SK-N-MC (cell line): ENCODE data around the gene PGGHG.
A peak's percentile ranks its signal among the peaks of the same experiment; 100 is the strongest.
"Not testable (repeated sequence)": the region's sequence is repeated elsewhere in the genome, so short reads cannot be mapped to it uniquely, and the experiment has no call there.

ENCODE experiments used
- DNase-seq: peaks from one replicate; pipeline ENCODE4 v3.0.0-alpha.2; 2011; ENCODE audit warnings: low read depth, low spot score
- H3K27ac ChIP-seq: fragments of 200-600 bp; sonication (generic); 2 replicates; pipeline ENCODE4 v1.5.1; 2016; ENCODE audit warnings: mixed run types
- H3K36me3 ChIP-seq: fragments of 200-600 bp; sonication (generic); 2 replicates; pipeline ENCODE4 v1.6.1; 2017; ENCODE audit warnings: antibody characterized with exemption, low read length, mixed read lengths; ENCODE audit not compliant: insufficient read depth
- H3K4me3 ChIP-seq: fragments of 200-600 bp; sonication (generic); 2 replicates; pipeline ENCODE4 v1.5.1; 2016
- H3K9ac ChIP-seq: fragments of 200-600 bp; sonication (generic); 2 replicates; pipeline ENCODE4 v1.8.0; 2017; ENCODE audit warnings: mixed run types, mixed read lengths; ENCODE audit not compliant: insufficient read length
- H3K9me3 ChIP-seq: fragments of 200-600 bp; sonication (generic); 2 replicates; pipeline ENCODE4 v1.6.1; 2017; ENCODE audit warnings: low read depth, mild to moderate bottlenecking, antibody characterized with exemption, low read length, moderate library complexity, mixed read lengths
- EZH2 ChIP-seq: fragments of 200-600 bp; sonication (generic); IDR thresholded peaks from one replicate; pipeline ENCODE4 v1.6.1; 2017; ENCODE audit warnings: antibody characterized with exemption
- FOXP2 ChIP-seq: optimal IDR thresholded peaks from 2 replicates; pipeline ENCODE3; 2011; ENCODE audit warnings: mild to moderate bottlenecking, moderate library complexity; ENCODE audit not compliant: insufficient read depth; ENCODE audit errors: extremely low read length, control extremely low read depth
- POLR2AphosphoS5 ChIP-seq: IDR thresholded peaks from 2 replicates; pipeline ENCODE4 v1.6.1; 2012; ENCODE audit warnings: mild to moderate bottlenecking, low read depth, low read length, borderline replicate concordance

The PGGHG gene

GRCh38 chr11:261624-262023 is 27.3 kb upstream of the PGGHG start:
- TF ChIP-seq POLR2AphosphoS5 (no peak), FOXP2 (no peak), EZH2 (no peak)
- H3K36me3 ChIP-seq: no peaks in the 10 kb centered on the region
- DNase-seq: no peak
- H3K27ac ChIP-seq: no peak overlapping the region
- H3K9me3 ChIP-seq: 0 out of 2 replicates have a peak, but pooled peaks cover 2% of the 10 kb centered on the region
- no peak overlapping the region for H3K4me3 ChIP-seq
- H3K9ac ChIP-seq: no peak overlapping the region

GRCh38 chr11:266676-267439 is 22.1 kb upstream of the PGGHG start:
- TF ChIP-seq FOXP2: no peak
- TF ChIP-seq POLR2AphosphoS5: no peak
- no peak for TF ChIP-seq EZH2

GRCh38 chr11:267491-267994 is 21.4 kb upstream of the PGGHG start:
- no peak overlapping the region for H3K27ac ChIP-seq
- 0 out of 2 replicates have a peak overlapping the region, but pooled peaks have one; percentile 12 for H3K4me3 ChIP-seq
- 0 out of 2 replicates have a peak, but pooled peaks cover 2% of the 10 kb centered on the region for H3K9me3 ChIP-seq
- DNase-seq: no peak
- H3K9ac ChIP-seq: no peak overlapping the region
- no peaks in the 10 kb centered on the region for H3K36me3 ChIP-seq
- TF ChIP-seq POLR2AphosphoS5 (no peak), FOXP2 (no peak), EZH2 (no peak)

More at GRCh38 chr11:266676-267439, 22.1 kb upstream of the PGGHG start:
- Histone ChIP-seq H3K9ac (no peak overlapping the region), H3K27ac (no peak overlapping the region), H3K4me3 (no peak overlapping the region), H3K9me3 (0 out of 2 replicates have a peak, but pooled peaks cover 2% of the 10 kb centered on the region), H3K36me3 (no peaks in the 10 kb centered on the region)
- no peak for DNase-seq

- not testable (repeated sequence) for H3K27ac ChIP-seq, H3K9ac ChIP-seq, DNase-seq, H3K9me3 ChIP-seq, H3K4me3 ChIP-seq, H3K36me3 ChIP-seq
Measured at GRCh38 chr11:268716-269145, 20.2 kb upstream of the PGGHG start.

GRCh38 chr11:269146-269890 is 19.6 kb upstream of the PGGHG start:
- Histone ChIP-seq H3K27ac (no peak overlapping the region), H3K4me3 (no peak overlapping the region), H3K36me3 (no peaks in the 10 kb centered on the region), H3K9me3 (0 out of 2 replicates have a peak, but pooled peaks cover 2% of the 10 kb centered on the region), H3K9ac (no peak overlapping the region)
- no peak for TF ChIP-seq EZH2
- TF ChIP-seq POLR2AphosphoS5: no peak
- TF ChIP-seq FOXP2: no peak
- no peak for DNase-seq

- Histone ChIP-seq H3K9me3 (0 out of 2 replicates have a peak, but pooled peaks cover 2% of the 10 kb centered on the region), H3K4me3 (no peak overlapping the region), H3K27ac (no peak overlapping the region), H3K36me3 (no peaks in the 10 kb centered on the region), H3K9ac (no peak overlapping the region)
- no peak for DNase-seq
- no peak for TF ChIP-seq FOXP2
- no peak for TF ChIP-seq POLR2AphosphoS5
- TF ChIP-seq EZH2: no peak
Measured at GRCh38 chr11:270451-271318, 18.2 kb upstream of the PGGHG start.

- H3K27ac ChIP-seq: no peak overlapping the region
- DNase-seq: no peak
- no peak overlapping the region for H3K9ac ChIP-seq
- no peak overlapping the region for H3K4me3 ChIP-seq
- no peak for TF ChIP-seq POLR2AphosphoS5
- no peak for TF ChIP-seq FOXP2
- no peak for TF ChIP-seq EZH2
- H3K36me3 ChIP-seq: no peaks in the 10 kb centered on the region
- peaks cover 2% of the 10 kb centered on the region; the same call in 1 of the 2 replicates for H3K9me3 ChIP-seq
Measured at GRCh38 chr11:271319-271715, 17.6 kb upstream of the PGGHG start.

GRCh38 chr11:272195-272930 is 16.6 kb upstream of the PGGHG start:
- no peak overlapping the region for H3K4me3 ChIP-seq
- no peaks in the 10 kb centered on the region; the same call in 1 of the 2 replicates for H3K9me3 ChIP-seq
- no peak overlapping the region for H3K27ac ChIP-seq
- TF ChIP-seq EZH2 (no peak), POLR2AphosphoS5 (no peak), FOXP2 (no peak)
- no peak for DNase-seq
- no peaks in the 10 kb centered on the region for H3K36me3 ChIP-seq
- H3K9ac ChIP-seq: no peak overlapping the region
